ENCODE data around the gene CD34. TPM values are rescaled to one million over a fixed set of nuclear protein-coding genes. Genes with fewer than 3 reads are reported as not detected.
"Not testable (repeated sequence)": the region's sequence is repeated elsewhere in the genome, so short reads cannot be mapped to it uniquely, and the experiment has no call there.

Gene CD34
- total RNA-seq, 1 experiment from 2014 or later, result not detected

DNA sequence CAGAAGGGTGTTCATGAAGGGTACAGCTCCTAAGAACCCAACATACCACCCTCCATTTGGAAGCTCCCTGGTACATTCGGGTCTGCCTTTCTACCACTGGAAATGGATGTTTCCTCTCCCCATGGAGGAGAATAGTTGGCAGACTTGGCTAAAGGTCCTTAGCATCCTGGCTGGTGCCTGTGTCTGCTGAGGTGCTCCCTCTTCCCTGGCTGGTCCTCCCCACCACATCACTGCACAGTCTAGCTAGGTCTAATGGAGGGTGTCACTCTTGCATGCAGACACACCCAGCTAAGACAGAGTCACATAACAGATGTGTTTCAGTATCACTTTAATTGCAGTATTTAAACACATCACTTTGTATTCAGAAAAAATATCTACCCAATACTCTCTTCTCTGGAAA is 24.7 kb downstream of the CD34 start:
- in situ Hi-C loops (cut with HindIII; ENCODE audit: low pct_unique_long_range_greater_than_20kb, low sequenced_read_pairs), result no loop called here
- DNase-seq (ENCODE audit: low read depth, low spot score), result no peak

DNA sequence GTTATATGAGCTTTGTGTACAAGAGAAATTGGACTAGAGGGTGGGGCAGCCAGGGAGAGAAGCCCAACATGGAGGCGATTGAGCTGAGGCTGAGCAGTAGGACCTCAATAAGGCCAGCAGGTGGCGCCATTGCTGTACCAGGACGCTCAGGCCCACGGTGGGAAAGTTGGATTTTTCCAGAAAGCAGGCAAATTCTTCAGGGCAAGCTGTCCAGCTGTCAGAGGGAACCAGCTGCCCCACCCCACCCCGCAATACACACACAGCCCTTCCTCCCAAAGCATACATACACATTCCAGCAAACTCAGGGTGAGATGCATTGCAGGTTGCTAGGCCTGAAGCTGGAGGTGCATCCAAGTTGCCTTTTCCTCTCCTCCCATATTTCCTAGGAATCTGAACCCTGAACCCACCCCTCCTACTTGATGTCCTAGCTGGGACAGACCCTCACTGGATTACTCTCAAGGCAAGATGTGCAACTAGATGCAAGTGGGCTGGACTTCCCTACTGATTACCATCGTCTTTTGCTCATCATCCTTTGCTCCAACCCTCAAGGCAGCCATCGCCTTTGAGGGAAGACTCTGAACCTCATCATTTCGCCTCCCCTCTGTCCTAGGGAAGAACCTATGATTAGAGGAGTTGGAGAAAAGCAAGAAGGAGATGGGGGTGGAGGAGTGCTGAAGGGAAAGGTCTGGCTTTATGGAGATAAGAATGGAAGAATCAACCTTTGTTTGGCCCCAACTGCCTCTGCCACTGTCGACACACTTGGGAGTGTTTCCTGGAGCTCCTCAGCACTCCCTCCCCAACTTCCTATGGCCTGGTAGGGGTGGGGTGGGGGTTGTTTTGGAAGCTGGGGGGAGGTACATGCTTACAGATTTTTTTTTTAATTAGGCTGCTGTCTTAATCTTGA is 25.5 kb downstream of the CD34 start:
- in situ Hi-C loops (cut with HindIII; ENCODE audit: low pct_unique_long_range_greater_than_20kb, low sequenced_read_pairs), result no loop called here
- peak; percentile 83 for DNase-seq (ENCODE audit: low read depth, low spot score)

DNA sequence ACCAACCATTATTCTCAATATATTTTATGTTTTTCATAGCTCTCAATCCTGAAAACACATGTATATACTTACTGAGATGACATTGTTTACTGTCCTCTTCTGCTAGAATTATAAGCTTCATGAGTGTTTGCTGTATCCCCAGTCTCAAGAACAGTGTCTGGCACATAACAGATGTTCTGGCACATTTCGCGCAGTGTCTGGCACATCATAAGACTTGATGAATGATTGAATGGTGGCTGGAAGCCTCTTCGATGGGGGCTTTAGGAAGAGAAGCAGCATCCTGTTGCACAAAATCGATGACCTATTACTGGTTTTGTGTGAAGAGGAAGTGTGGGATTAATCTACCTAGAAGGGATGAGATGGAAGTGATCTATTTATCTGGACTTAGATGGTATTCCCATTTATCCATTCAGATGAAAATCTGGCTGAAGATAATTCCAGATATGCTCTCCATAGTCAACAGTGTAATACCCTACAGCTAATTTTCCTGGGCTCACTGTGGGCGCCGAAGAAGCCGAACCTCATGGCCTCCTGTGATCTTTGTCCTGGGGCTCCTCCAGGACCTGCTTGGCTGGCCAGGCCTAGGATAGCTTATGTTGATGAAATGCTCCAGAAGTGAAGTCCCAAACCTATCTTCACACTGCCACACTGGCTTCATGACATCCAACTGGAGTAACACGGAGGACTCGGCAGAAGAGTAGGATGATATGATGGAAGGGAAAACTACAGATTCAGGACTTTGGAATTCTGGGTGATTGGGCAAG is 26.5 kb downstream of the CD34 start:
- in situ Hi-C loops (cut with HindIII; ENCODE audit: low pct_unique_long_range_greater_than_20kb, low sequenced_read_pairs), result no loop called here
- no peak for DNase-seq (ENCODE audit: low read depth, low spot score)

DNA sequence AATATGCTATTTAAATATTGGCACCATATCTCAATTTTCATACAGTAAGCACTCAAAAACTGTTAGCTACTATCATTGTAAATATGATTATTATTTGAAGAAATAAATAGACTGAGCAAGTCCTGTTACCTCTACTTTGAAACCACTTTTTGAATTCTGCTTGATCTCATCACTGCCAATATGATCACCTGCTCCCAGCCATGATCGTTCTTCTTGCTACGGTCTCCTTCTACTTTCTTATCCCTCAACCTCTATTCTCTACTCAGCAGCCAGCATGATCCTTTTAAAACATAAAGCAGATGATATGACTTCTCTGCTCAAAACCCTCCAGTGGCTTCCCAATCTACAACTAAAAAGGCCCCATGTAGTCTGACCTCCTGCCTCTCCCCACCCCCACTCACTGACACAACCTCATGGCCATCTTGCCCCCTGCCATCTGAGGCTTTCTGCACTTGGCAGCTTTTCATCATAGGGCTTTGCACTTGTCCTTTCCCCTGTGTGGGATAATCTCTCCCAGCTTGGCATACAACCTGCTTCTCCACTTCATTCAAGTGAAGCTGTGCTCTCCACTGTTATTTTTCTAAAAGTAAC is 27.2 kb downstream of the CD34 start:
- in situ Hi-C loops (cut with HindIII; ENCODE audit: low pct_unique_long_range_greater_than_20kb, low sequenced_read_pairs), result no loop called here
- no peak for DNase-seq (ENCODE audit: low read depth, low spot score)

DNA sequence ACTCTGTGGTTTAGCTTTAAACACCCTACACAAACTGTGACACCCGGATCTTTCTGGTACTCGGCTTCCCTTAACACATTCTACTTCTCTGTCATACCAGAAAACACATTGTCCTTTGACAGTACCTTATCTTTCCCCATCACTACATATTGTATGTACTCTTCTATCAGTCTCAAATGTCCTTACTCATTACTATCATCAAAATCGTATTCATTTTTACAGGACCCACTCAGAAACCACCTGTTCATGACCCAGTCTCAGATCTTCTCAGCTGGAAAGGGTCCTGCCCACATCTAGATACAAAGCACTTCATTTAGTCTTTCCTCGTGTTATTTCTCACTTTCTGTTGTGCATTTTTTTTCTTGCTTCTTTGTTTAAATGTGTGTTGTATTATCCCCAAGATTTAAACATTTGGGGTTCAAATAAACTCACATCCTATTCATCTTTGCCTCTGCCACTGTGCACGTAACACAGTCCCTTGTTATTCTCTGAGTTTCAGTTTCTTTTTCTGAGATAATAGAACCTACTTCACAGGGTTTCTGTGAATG is 27.7 kb downstream of the CD34 start:
- in situ Hi-C loops (cut with HindIII; ENCODE audit: low pct_unique_long_range_greater_than_20kb, low sequenced_read_pairs), result no loop called here
- DNase-seq (ENCODE audit: low read depth, low spot score), result no peak

DNA sequence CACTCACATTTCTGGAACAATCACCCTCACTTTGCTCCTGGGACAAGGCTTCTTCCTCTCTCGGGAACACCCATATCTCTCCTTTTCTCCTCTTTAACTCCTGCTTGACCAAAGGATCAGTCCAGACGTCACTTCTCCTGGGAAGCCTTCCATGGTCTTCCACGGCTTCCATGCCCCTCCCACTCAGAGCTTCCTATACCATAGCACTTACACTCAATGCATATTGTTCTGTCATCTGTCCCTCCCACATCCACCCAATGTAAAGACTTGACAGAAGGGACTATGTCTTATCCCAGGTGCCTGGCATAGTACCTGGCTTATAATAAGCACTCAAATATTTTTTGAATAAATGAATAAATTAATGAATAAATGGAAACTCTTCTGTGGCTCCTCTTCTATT is 28.2 kb downstream of the CD34 start:
- in situ Hi-C loops (cut with HindIII; ENCODE audit: low pct_unique_long_range_greater_than_20kb, low sequenced_read_pairs), result no loop called here

DNA sequence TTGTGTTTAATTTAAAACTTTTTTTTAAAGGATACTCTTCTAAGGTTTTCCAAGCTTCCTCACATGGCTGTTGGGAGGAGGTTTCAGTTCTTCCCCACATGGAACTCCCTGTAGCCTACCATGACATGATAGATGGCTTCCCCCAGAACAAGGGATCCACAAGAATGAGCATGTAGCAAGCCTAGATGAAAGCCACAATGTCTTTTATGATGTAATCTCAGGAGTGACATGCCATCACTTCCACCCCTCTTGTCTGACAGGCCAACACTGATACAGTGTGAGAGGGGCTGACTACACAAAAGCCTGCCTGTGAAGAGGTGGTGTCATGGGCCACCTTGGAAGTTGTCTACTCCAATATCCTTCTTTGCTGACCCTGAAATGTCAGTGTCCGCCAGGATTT is 32.0 kb downstream of the CD34 start:
- in situ Hi-C loops (cut with HindIII; ENCODE audit: low pct_unique_long_range_greater_than_20kb, low sequenced_read_pairs), result no loop called here
- DNase-seq (ENCODE audit: low read depth, low spot score), result no peak

More for the DNA sequence above, 28.2 kb downstream of the CD34 start:
- DNase-seq (ENCODE audit: low read depth, low spot score), result peak; percentile 34

DNA sequence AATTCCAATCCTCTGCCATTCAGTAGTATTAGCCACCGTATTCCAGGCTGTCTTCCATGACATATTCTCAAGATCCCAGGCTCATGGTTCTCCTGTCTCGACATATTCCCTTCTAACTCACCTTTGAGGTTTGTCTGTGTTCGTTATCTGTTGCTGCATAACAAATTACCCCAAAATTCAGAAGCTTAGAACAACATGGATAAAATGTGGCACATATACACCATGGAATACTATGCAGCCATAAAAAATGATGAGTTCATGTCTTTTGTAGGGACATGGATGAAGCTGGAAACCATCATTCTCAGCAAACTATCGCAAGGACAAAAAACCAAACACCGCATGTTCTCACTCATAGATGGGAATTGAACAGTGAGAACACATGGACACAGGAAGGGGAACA is 33.0 kb downstream of the CD34 start:
- in situ Hi-C loops (cut with HindIII; ENCODE audit: low pct_unique_long_range_greater_than_20kb, low sequenced_read_pairs); DNase-seq (ENCODE audit: low read depth, low spot score): not testable (repeated sequence)

DNA sequence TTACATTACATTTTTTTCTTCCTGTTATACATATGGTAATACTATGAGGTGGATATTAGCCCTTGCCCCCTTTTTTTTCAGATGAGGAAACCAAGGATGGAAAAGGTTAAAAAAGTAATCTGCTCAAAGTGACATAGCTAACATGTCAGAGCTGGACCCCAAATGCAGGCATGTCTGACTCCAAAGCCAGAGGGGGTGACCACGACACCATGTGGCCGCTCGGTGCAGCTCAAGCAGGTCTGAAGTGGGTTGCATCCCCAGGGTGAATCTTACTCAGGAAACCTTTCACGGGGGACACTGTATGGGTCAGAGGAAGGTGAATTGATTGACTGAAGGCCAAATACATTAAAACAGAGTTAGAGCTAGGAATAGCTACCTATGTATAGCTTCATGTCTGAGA is 34.8 kb downstream of the CD34 start:
- in situ Hi-C loops (cut with HindIII; ENCODE audit: low pct_unique_long_range_greater_than_20kb, low sequenced_read_pairs), result no loop called here
- DNase-seq (ENCODE audit: low read depth, low spot score), result peak; percentile 35

DNA sequence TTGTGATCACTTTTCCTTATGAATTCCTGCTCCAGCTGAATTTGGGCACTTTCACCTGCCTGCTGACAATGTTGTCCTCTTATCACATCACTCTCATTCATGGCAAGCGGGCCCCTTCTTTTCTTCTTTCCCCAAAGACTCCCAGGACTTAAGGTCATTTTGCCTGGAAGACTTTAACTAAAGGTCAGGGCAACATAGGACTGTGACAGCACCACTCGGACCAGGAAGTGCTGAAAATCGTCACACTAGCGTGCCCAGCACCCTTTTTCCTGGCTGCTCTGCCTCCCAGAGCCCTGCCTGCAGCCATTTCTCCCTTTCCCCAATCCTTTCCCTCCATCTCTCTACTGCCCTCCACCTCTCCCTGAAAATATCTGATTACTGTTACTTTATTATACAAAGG is 35.4 kb downstream of the CD34 start:
- in situ Hi-C loops (cut with HindIII; ENCODE audit: low pct_unique_long_range_greater_than_20kb, low sequenced_read_pairs), result no loop called here
- DNase-seq (ENCODE audit: low read depth, low spot score), result no peak

DNA sequence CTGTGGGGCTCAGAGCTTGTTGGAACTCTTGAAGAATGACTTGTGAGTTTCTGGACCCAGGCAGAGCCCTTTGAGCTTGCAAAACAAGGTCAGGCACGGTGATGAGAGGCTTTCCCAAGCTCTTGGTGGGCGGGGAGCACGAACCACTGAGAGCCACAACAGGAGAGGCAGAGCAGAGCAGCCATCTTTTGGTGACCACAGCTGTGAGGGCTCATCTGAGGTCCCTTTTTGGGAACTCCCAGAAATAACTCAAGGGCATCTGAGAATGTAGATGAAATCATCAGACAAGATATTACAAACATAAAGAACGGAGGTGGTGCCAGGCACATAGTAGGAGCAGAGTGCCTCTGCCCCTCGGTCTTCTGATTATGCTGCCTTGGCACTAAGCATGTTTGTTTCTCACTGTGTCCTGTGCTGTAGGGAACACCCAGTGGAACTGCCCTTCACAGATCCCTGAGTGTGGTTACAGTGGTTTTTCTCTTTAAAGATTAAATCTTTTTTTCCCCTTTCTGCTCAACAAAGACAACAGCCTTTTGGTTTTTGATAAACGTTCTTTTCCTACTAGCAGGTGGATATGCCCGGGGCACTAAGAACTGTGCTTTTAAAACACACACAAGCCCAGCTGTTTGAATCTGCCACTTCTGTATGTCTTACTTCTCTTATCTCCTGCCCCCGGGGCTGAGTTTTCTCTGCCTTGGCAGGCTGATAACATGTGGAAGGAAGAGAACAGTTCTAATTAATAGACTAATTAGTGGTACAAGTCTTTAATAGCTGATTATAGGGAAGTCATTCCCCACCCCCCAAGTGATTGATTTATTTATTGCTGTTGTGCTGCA is 37.7 kb downstream of the CD34 start:
- no peak for DNase-seq (ENCODE audit: low read depth, low spot score)
- in situ Hi-C loops (cut with HindIII; ENCODE audit: low pct_unique_long_range_greater_than_20kb, low sequenced_read_pairs), result no loop called here

DNA sequence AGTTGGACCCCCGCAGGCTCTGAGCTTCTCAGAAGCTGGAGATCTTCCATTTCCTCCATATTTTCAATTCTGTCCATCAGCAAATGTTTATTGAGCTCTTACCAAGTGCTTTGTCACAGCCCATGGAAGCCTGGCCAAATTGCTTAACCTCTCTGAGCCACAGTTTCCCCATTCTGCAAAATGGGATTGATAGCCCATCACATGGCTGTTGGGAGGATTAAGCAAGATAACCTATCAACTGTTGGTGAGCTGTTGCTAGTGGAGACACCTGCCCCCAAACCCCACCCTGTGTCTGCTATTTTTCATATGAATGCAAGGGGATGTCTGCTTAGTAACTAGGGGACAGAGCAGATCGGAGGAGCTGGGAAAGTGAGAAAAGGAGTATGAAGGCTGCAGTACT is 38.3 kb downstream of the CD34 start:
- in situ Hi-C loops (cut with HindIII; ENCODE audit: low pct_unique_long_range_greater_than_20kb, low sequenced_read_pairs), result no loop called here
- no peak for DNase-seq (ENCODE audit: low read depth, low spot score)

DNA sequence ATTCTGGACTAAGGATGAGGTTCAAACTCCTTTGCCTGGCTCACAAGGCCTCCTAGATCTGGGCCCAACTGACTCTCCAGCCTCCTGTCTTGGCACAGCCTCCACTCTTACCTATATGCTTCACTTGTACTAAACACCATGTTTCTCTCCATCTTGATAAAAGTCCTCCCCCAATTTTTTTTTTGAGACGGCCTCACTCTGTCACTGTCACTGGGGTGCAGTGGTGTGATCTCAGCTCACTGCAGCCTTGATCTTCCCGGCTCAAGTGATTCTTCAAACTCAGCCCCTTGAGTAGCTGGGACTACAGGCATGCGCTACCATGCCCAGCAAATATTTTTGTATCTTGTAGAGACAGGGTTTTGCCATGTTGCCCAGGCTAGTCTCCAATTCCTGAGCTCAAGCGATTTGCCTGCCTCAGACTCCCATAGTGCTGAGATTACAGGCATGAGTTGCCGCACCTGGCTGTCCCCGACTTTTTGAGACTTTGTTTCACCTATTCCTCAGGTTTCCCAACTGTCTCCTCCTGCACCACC is 39.7 kb downstream of the CD34 start:
- in situ Hi-C loops (cut with HindIII; ENCODE audit: low pct_unique_long_range_greater_than_20kb, low sequenced_read_pairs), result no loop called here
- DNase-seq (ENCODE audit: low read depth, low spot score), result no peak

DNA sequence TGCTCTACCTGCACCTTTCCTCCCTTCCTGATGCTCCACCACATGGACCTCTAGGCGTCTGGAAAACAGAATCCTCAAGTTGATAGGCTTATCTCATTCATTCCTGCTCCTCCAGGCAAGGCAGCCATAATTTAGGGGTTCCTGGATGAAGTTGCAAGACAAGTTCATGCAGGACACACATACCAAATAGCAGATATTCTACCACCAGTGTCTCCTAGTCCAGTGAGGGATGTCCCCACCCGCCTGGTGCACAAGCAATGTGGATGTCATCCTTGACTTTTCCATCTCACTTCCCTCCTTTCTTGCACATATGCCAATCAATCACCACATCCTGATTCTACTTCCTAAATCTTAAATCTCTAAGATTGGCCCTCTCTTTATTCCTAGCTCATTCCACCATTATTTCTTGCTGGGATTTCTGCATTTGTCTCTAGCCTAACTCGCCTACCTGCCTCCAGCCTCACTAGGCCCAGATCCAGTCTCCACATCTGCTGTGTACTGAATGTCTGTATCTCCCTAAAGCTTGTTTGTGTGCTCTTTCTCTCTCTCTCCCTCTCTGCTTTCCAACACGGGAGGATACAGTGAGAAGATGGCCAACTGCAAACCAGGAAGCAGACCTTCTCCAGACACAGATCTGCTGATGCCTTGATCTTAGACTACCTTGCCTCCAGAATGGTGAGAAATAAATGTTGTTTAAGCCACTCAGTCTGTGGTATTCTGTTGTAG is 40.5 kb downstream of the CD34 start:
- DNase-seq (ENCODE audit: low read depth, low spot score), result no peak
- in situ Hi-C loops (cut with HindIII; ENCODE audit: low pct_unique_long_range_greater_than_20kb, low sequenced_read_pairs), result no loop called here

DNA sequence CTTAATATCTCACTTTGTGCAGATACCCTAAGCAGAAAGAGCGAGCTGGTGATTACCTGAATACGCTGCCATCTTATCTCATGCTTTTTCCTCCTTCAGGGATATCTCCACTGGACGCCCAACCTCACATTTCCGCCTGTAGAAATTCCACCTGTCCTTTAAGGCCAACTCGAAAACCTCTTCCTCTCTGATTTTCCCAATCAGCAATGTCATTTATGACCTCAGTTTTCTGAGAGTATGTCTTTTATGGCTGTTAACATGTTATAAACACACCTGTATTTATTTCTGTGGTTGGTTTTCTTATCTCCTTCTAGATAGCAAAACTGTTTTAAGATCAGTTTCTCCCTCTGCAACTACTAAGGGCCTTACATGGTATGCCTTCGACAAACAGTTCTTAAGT is 41.1 kb downstream of the CD34 start:
- in situ Hi-C loops (cut with HindIII; ENCODE audit: low pct_unique_long_range_greater_than_20kb, low sequenced_read_pairs), result no loop called here
- no peak for DNase-seq (ENCODE audit: low read depth, low spot score)

DNA sequence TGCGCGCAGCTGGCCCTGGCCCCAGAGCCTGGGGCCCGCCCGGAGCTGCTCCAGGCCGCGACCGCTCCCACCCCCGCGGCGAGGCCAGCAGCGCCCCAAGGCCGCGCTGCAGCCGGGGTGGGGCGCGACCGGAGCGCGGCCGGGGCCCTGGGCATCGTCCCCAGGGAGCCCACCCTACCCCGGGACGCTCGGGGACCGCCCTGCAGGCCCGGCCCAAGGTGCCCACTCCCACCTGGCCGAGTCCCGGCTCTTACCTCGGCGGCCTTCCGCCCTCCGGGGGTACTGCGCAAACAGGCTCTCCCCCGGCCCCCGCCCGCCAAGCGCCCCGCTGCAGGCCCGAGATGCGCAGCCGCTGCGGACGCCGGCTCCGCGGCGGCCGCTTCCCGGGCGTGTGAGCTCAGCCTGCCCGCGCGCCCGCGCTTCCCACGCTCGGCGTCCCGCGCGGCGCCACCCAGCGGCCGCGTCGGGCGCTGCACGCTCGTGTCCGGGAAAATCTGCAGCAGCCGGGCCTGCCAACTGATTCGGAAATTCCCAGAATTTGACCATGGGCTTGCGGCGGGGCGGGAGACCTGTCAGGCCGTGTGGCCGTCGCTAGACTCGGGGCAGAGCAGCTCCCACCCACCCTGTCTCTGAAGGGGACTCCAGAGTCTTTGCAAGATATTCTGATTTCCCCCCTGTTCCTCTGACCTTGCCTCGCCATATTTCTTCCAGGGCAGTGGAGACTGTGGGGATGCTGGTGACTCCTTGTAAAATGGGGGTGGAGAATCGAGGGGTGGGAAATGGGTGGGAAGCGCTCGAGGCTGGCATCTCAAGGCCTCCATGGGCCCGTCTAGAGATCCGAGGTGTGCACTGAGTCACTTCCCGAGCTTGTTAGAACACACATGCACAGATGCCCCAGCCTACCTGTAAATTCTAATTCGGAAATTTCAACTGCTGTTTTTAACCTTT is 41.9 kb downstream of the CD34 start:
- peak; percentile 67 for DNase-seq (ENCODE audit: low read depth, low spot score)
- in situ Hi-C loops (cut with HindIII; ENCODE audit: low pct_unique_long_range_greater_than_20kb, low sequenced_read_pairs), result no loop called here

All from SK-MEL-5 (cell line).